Measurements from ENCODE around the gene SALL1. TPM values are rescaled to one million over a fixed set of nuclear protein-coding genes. Genes with fewer than 3 reads are reported as not detected.

The SALL1 gene
- total RNA-seq, 1 experiment from 2014 or later: not detected

GRCh38 chr16:51121850-51122249 lies 29.2 kb downstream of the SALL1 start:
- DNase-seq: no peak
- no peak overlapping the region for H3K4me3 Mint-ChIP-seq (ENCODE audit: low read depth, unreplicated experiment)
- no TSS peak for BruUV-seq (replicated peaks)
- no peaks in the 10 kb centered on the region for H3K4me1 Mint-ChIP-seq (ENCODE audit: low read depth, unreplicated experiment)
- intact Hi-C loops (cut with micrococcal nuclease; ENCODE audit: unreplicated experiment): no loop called here
- no peaks in the 10 kb centered on the region for H3K9me3 Mint-ChIP-seq (ENCODE audit: low read depth, unreplicated experiment)
- CTCF ChIA-PET: interaction anchor here (0.6 to 0.7 kb wide), 2 partner anchors 785 to 873 kb away, joined by 3 to 4 read pairs; no protein-coding TSS in a partner anchor
- no peaks in the 10 kb centered on the region for H3K36me3 Mint-ChIP-seq (ENCODE audit: insufficient read depth, unreplicated experiment)
- TF ChIP-seq CTCF (IDR thresholded peaks at IDR 0.05; ENCODE audit: unreplicated experiment): no peak
- H3K27ac Mint-ChIP-seq (ENCODE audit: unreplicated experiment): no peak overlapping the region
- peaks cover 75% of the 10 kb centered on the region for H3K27me3 Mint-ChIP-seq (ENCODE audit: unreplicated experiment)

- no peak for DNase-seq
- Mint-ChIP-seq H3K27me3 (ENCODE audit: unreplicated experiment) (peaks cover 75% of the 10 kb centered on the region), H3K36me3 (ENCODE audit: insufficient read depth, unreplicated experiment) (no peaks in the 10 kb centered on the region), H3K4me3 (ENCODE audit: low read depth, unreplicated experiment) (no peak overlapping the region), H3K27ac (ENCODE audit: unreplicated experiment) (no peak overlapping the region), H3K9me3 (ENCODE audit: low read depth, unreplicated experiment) (no peaks in the 10 kb centered on the region), H3K4me1 (ENCODE audit: low read depth, unreplicated experiment) (no peaks in the 10 kb centered on the region)
- BruUV-seq (replicated peaks): no TSS peak
- CTCF ChIA-PET: no interaction called here
- intact Hi-C loops (cut with micrococcal nuclease; ENCODE audit: unreplicated experiment): no loop called here
- TF ChIP-seq CTCF (IDR thresholded peaks at IDR 0.05; ENCODE audit: unreplicated experiment): no peak
Observed at GRCh38 chr16:51120730-51121347, 30.2 kb downstream of the SALL1 start.

GRCh38 chr16:51119973-51120729 lies 30.9 kb downstream of the SALL1 start:
- BruUV-seq (replicated peaks): no TSS peak
- no peak for DNase-seq
- CTCF ChIA-PET: no interaction called here
- Mint-ChIP-seq H3K36me3 (ENCODE audit: insufficient read depth, unreplicated experiment) (no peaks in the 10 kb centered on the region), H3K27me3 (ENCODE audit: unreplicated experiment) (peaks cover 75% of the 10 kb centered on the region), H3K4me3 (ENCODE audit: low read depth, unreplicated experiment) (no peak overlapping the region), H3K9me3 (ENCODE audit: low read depth, unreplicated experiment) (no peaks in the 10 kb centered on the region), H3K4me1 (ENCODE audit: low read depth, unreplicated experiment) (no peaks in the 10 kb centered on the region), H3K27ac (ENCODE audit: unreplicated experiment) (no peak overlapping the region)
- TF ChIP-seq CTCF (IDR thresholded peaks at IDR 0.05; ENCODE audit: unreplicated experiment): no peak
- intact Hi-C loops (cut with micrococcal nuclease; ENCODE audit: unreplicated experiment): no loop called here

GRCh38 chr16:51119556-51119955 lies 31.5 kb downstream of the SALL1 start:
- no peaks in the 10 kb centered on the region for H3K4me1 Mint-ChIP-seq (ENCODE audit: low read depth, unreplicated experiment)
- no peaks in the 10 kb centered on the region for H3K36me3 Mint-ChIP-seq (ENCODE audit: insufficient read depth, unreplicated experiment)
- BruUV-seq (replicated peaks): no TSS peak
- CTCF ChIA-PET: no interaction called here
- H3K4me3 Mint-ChIP-seq (ENCODE audit: low read depth, unreplicated experiment): no peak overlapping the region
- no peak overlapping the region for H3K27ac Mint-ChIP-seq (ENCODE audit: unreplicated experiment)
- H3K27me3 Mint-ChIP-seq (ENCODE audit: unreplicated experiment): peaks cover 75% of the 10 kb centered on the region
- H3K9me3 Mint-ChIP-seq (ENCODE audit: low read depth, unreplicated experiment): no peaks in the 10 kb centered on the region
- intact Hi-C loops (cut with micrococcal nuclease; ENCODE audit: unreplicated experiment): no loop called here
- no peak for DNase-seq
- no peak for TF ChIP-seq CTCF (IDR thresholded peaks at IDR 0.05; ENCODE audit: unreplicated experiment)
